Aortic smooth muscle cell (primary cell): ENCODE data around the gene GMNN. TPM values are rescaled to one million over a fixed set of nuclear protein-coding genes. Genes with fewer than 3 reads are reported as not detected.

Experiments used
- total RNA-seq: library from RNA; depleted of rRNA; stranded (reverse); fragments of >200 nt; gene quantifications from 2 replicates; pipeline ENCODE4 v1.2.3, GENCODE V29; 2014

Gene GMNN
- 16.1 and 29.3 TPM in 2 replicates for total RNA-seq

DNA sequence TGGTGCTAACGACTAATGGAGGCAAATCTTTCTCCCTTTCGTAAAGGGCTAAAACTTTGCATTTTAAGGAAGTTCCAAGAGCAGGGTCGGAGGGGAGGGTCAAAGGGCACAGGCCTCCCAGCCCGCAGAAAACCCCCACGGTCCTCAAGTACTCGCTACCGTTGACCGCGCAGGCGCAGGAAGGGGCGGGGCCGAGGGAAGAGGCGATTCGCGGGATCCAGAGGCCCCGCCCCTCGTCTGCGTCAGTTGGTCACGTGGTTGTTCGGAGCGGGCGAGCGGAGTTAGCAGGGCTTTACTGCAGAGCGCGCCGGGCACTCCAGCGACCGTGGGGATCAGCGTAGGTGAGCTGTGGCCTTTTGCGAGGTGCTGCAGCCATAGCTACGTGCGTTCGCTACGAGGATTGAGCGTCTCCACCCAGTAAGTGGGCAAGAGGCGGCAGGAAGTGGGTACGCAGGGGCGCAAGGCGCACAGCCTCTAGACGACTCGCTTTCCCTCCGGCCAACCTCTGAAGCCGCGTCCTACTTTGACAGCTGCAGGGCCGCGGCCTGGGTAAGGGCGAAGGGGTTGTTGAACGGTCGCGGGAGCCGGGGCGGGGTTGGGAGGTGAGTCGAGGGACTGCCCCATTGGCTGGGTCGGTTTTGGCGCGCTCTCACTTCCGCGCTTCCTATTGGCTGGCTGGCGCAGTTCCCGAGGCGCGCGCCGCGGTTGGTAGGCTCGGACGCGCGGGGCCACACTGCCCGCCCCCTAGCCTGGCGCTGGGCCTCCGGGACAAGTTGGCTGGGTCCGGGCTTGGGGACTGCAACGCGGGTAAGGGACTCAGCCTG is at the start of gene GMNN:
Gene GMNN (plus strand): TSS at position 242 of the 824 bp plus-strand sequence. CDS start 2,310 bp downstream, outside the sequence.

DNA sequence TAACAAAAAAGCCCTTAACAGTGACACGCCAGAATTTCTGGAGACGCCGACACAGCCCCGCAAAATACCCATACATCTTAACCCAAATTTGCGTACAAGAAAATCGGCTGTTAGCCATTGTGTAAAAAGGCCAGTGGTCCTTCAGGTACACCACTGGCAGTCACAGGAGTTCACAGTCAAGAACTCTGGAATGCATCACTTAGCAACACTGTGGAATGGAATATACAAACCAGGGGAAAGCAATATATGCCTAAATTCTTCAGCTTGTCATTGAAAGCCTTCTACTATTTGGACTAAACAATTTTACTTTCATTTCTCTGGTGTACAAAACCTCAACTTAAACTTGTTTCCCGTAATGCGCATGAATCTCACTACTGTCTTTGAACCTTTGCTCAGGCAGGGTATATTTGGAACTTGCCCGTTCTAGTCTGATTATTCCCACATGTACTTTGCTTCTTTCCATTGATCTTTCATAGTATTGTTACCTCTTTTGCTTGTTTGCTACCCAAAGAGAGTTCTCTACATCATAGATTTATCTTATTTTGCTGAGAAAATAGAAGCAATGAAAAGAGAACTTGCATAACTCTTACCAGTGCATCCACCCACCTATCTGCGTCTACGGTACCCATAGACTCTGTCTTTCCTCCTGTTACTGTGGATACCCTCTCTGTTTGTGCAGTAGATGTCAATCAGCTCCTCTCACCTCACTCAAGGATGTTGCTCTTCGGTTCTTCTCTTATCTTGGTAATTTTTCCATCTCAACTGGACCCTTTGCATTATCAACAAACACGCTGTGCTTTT is 24.2 kb downstream of the GMNN start, which contains the start of gene ARMH2:
Gene ARMH2 (minus strand): TSS at position 178 of the 801 bp plus-strand sequence. CDS start 60 bp downstream, at position 118.

Other genes starting within 250 kb of the GMNN start
- gene KIAA0319, start 128.7 kb upstream of the GMNN start, total RNA-seq = under 0.01 and 0.06 TPM in 2 replicates
- gene TDP2, start 108.0 kb upstream of the GMNN start, total RNA-seq = 21.3 and 25.1 TPM in 2 replicates
- gene ACOT13, start 107.9 kb upstream of the GMNN start, total RNA-seq = 9.9 and 11.6 TPM in 2 replicates
- 83.3 and 83.8 TPM in 2 replicates for gene C6orf62, start 55.8 kb upstream of the GMNN start, total RNA-seq
- gene ARMH2, start 24.0 kb downstream of the GMNN start, total RNA-seq = not detected in 2 replicates
- gene RIPOR2, start 161.0 kb downstream of the GMNN start, total RNA-seq = 0.87 and 5.4 TPM in 2 replicates